Measurements from ENCODE around the gene CPNE4.
"Not testable (repeated sequence)": the region's sequence is repeated elsewhere in the genome, so short reads cannot be mapped to it uniquely, and the experiment has no call there.

The CPNE4 gene

GRCh38 chr3:132016061-132017041, 18.5 kb downstream of the CPNE4 start:
- no peak for DNase-seq

GRCh38 chr3:132014105-132014504, 20.7 kb downstream of the CPNE4 start:
- DNase-seq: no peak

GRCh38 chr3:132009241-132009640, 25.6 kb downstream of the CPNE4 start:
- DNase-seq: no peak

- no peak for DNase-seq
Observed at GRCh38 chr3:132008837-132009236, 26.0 kb downstream of the CPNE4 start.

- no peak for DNase-seq
Observed at GRCh38 chr3:132007617-132008016, 27.2 kb downstream of the CPNE4 start.

GRCh38 chr3:132006605-132007204, 28.1 kb downstream of the CPNE4 start:
- no peak for DNase-seq

- DNase-seq: no peak
Observed at GRCh38 chr3:132004571-132004970, 30.2 kb downstream of the CPNE4 start.

- DNase-seq: no peak
Observed at GRCh38 chr3:132003685-132004084, 31.1 kb downstream of the CPNE4 start.

- DNase-seq: no peak
Observed at GRCh38 chr3:132001999-132002398, 32.8 kb downstream of the CPNE4 start.

- no peak for DNase-seq
Observed at GRCh38 chr3:132001036-132001435, 33.8 kb downstream of the CPNE4 start.

- DNase-seq: no peak
Observed at GRCh38 chr3:131998027-131998426, 36.8 kb downstream of the CPNE4 start.

- no peak for DNase-seq
Observed at GRCh38 chr3:131995891-131996290, 38.9 kb downstream of the CPNE4 start.

- DNase-seq: no peak
Observed at GRCh38 chr3:131989318-131989717, 45.5 kb downstream of the CPNE4 start.

- no peak for DNase-seq
Observed at GRCh38 chr3:131988209-131988608, 46.6 kb downstream of the CPNE4 start.

GRCh38 chr3:131983689-131984088, 51.1 kb downstream of the CPNE4 start:
- DNase-seq: no peak

- DNase-seq: no peak
Observed at GRCh38 chr3:131981323-131981722, 53.5 kb downstream of the CPNE4 start.

GRCh38 chr3:131976448-131976847, 58.4 kb downstream of the CPNE4 start:
- DNase-seq: no peak

GRCh38 chr3:131975047-131975446, 59.8 kb downstream of the CPNE4 start:
- DNase-seq: no peak

GRCh38 chr3:131973731-131974130, 61.1 kb downstream of the CPNE4 start:
- DNase-seq: no peak

- no peak for DNase-seq
Observed at GRCh38 chr3:131972550-131972949, 62.3 kb downstream of the CPNE4 start.

GRCh38 chr3:131972091-131972490, 62.7 kb downstream of the CPNE4 start:
- DNase-seq: no peak

- DNase-seq: not testable (repeated sequence)
Observed at GRCh38 chr3:131963442-131963841, 71.4 kb downstream of the CPNE4 start.

GRCh38 chr3:131962982-131963381, 71.8 kb downstream of the CPNE4 start:
- DNase-seq: no peak

- DNase-seq: no peak
Observed at GRCh38 chr3:131960324-131960723, 74.5 kb downstream of the CPNE4 start.
